Measurements from ENCODE around the gene SERTAD3. TPM values are rescaled to one million over a fixed set of nuclear protein-coding genes. Genes with fewer than 3 reads are reported as not detected.

Gene SERTAD3
- total and polyA plus RNA-seq, 10 of the 15 experiments (the other 5 are each of a cell fraction or from before 2014, with no cell fraction given) = 4.2 to 22.4 (median 13.7) TPM

DNA sequence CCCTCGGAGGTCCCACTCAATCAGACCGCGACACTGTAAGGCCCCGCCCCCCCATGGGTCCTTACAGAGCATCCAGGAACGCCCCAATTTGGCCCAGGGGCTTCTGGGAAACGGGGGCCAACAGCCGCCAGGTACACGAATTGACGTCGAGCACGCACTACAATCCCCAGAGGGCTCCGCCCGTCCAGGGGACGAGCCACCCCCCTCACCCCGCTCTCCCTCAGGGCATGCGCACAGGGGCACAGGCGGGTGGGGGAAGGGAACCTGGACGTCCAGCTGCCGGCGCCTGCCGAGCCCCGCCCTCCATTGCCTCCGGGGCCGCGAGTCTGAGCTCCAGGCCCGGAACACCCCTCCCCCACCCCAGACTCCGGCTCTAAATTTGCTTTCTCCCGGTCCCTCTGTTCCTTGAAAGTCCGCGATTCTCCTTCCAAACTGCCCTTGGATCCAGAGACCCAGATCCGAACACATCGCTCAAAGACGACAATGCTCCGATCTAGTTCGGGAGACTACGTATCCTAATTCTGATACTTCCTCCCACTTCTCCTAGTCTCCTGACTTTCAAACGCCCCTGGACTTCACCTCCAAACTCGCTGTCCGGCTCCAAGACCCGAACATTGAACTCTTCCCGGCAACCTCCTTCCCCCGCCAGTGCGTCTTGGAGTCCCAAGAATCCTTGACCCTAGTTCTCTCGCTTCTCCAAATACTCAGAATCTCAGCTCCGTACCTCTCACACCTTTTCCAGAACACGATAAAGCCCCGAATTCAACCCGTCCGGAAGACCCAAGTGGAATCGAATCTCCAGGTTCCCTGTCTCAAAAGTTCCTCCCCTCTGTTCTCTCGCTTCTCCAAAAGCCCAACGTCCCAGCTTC, 770 bp downstream of the SERTAD3 start (continued):
- TF ChIP-seq, protein P1, sequence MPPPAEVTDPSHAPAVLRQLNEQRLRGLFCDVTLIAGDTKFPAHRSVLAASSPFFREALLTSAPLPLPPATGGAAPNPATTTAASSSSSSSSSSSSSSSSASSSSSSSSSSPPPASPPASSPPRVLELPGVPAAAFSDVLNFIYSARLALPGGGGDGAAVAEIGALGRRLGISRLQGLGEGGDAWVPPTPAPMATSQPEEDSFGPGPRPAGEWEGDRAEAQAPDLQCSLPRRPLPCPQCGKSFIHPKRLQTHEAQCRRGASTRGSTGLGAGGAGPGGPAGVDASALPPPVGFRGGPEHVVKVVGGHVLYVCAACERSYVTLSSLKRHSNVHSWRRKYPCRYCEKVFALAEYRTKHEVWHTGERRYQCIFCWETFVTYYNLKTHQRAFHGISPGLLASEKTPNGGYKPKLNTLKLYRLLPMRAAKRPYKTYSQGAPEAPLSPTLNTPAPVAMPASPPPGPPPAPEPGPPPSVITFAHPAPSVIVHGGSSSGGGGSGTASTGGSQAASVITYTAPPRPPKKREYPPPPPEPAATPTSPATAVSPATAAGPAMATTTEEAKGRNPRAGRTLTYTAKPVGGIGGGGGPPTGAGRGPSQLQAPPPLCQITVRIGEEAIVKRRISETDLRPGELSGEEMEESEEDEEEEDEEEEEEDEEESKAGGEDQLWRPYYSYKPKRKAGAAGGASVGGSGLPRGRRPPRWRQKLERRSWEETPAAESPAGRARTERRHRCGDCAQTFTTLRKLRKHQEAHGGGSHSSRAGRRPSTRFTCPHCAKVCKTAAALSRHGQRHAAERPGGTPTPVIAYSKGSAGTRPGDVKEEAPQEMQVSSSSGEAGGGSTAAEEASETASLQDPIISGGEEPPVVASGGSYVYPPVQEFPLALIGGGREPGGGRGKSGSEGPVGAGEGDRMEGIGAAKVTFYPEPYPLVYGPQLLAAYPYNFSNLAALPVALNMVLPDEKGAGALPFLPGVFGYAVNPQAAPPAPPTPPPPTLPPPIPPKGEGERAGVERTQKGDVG (CRISPR knock-in tag; IDR thresholded peaks at IDR 0.05) = no peak
- TF ChIP-seq CBFB (IDR thresholded peaks at IDR 0.05; ENCODE audit: low read depth) = peak; percentile 27; the same call in 1 of the 2 replicates
- TF ChIP-seq NFIC (IDR thresholded peaks at IDR 0.05; ENCODE audit: low read depth, low read length) = no peak
- no peak for TF ChIP-seq KLF5 (IDR thresholded peaks at IDR 0.05; ENCODE audit: partially characterized antibody)
- no peak for TF ChIP-seq EED (IDR thresholded peaks at IDR 0.05; ENCODE audit: low read depth)
- TF ChIP-seq, protein P2, sequence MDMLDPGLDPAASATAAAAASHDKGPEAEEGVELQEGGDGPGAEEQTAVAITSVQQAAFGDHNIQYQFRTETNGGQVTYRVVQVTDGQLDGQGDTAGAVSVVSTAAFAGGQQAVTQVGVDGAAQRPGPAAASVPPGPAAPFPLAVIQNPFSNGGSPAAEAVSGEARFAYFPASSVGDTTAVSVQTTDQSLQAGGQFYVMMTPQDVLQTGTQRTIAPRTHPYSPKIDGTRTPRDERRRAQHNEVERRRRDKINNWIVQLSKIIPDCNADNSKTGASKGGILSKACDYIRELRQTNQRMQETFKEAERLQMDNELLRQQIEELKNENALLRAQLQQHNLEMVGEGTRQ (IDR thresholded peaks at IDR 0.05; ENCODE audit: borderline replicate concordance, low read depth, low read length) = no peak
- TF ChIP-seq MEF2A (IDR thresholded peaks at IDR 0.05; ENCODE audit: insufficient read depth, low read depth, low read length) = no peak
- TF ChIP-seq PML (IDR thresholded peaks at IDR 0.05; ENCODE audit: low read length) = no peak
- peak; percentile 23; the same call in 1 of the 2 replicates for TF ChIP-seq SIN3A (IDR thresholded peaks at IDR 0.05; ENCODE audit: low read depth, low read length)
- TF ChIP-seq BRCA1 (IDR thresholded peaks at IDR 0.05; ENCODE audit: low read depth, low read length) = no peak
- TF ChIP-seq KAT2A (conservative IDR thresholded peaks at IDR 0.05; ENCODE audit: control insufficient read depth, low read depth, low read length) = no peak
- no peak for TF ChIP-seq SUPT20H (IDR thresholded peaks at IDR 0.05; ENCODE audit: borderline replicate concordance, control insufficient read depth, low read depth, low read length)
- peak; percentile 77 for TF ChIP-seq NR2C1 (IDR thresholded peaks at IDR 0.05)
- TF ChIP-seq CHD1 (IDR thresholded peaks at IDR 0.05; ENCODE audit: low read depth, low read length) = no peak
- TF ChIP-seq, protein P3, sequence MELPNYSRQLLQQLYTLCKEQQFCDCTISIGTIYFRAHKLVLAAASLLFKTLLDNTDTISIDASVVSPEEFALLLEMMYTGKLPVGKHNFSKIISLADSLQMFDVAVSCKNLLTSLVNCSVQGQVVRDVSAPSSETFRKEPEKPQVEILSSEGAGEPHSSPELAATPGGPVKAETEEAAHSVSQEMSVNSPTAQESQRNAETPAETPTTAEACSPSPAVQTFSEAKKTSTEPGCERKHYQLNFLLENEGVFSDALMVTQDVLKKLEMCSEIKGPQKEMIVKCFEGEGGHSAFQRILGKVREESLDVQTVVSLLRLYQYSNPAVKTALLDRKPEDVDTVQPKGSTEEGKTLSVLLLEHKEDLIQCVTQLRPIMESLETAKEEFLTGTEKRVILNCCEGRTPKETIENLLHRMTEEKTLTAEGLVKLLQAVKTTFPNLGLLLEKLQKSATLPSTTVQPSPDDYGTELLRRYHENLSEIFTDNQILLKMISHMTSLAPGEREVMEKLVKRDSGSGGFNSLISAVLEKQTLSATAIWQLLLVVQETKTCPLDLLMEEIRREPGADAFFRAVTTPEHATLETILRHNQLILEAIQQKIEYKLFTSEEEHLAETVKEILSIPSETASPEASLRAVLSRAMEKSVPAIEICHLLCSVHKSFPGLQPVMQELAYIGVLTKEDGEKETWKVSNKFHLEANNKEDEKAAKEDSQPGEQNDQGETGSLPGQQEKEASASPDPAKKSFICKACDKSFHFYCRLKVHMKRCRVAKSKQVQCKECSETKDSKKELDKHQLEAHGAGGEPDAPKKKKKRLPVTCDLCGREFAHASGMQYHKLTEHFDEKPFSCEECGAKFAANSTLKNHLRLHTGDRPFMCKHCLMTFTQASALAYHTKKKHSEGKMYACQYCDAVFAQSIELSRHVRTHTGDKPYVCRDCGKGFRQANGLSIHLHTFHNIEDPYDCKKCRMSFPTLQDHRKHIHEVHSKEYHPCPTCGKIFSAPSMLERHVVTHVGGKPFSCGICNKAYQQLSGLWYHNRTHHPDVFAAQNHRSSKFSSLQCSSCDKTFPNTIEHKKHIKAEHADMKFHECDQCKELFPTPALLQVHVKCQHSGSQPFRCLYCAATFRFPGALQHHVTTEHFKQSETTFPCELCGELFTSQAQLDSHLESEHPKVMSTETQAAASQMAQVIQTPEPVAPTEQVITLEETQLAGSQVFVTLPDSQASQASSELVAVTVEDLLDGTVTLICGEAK (IDR thresholded peaks at IDR 0.05; ENCODE audit: borderline replicate concordance) = no peak; the same call in 1 of the 2 replicates
- TF ChIP-seq, protein P4, sequence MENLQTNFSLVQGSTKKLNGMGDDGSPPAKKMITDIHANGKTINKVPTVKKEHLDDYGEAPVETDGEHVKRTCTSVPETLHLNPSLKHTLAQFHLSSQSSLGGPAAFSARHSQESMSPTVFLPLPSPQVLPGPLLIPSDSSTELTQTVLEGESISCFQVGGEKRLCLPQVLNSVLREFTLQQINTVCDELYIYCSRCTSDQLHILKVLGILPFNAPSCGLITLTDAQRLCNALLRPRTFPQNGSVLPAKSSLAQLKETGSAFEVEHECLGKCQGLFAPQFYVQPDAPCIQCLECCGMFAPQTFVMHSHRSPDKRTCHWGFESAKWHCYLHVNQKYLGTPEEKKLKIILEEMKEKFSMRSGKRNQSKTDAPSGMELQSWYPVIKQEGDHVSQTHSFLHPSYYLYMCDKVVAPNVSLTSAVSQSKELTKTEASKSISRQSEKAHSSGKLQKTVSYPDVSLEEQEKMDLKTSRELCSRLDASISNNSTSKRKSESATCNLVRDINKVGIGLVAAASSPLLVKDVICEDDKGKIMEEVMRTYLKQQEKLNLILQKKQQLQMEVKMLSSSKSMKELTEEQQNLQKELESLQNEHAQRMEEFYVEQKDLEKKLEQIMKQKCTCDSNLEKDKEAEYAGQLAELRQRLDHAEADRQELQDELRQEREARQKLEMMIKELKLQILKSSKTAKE (IDR thresholded peaks at IDR 0.05; ENCODE audit: low read depth, poor library complexity, severe bottlenecking) = peak; percentile 19
- TF ChIP-seq WRNIP1 (IDR thresholded peaks at IDR 0.05; ENCODE audit: borderline replicate concordance, low read depth, low read length) = no peak
- TF ChIP-seq PAX5 (IDR thresholded peaks at IDR 0.05; ENCODE audit: borderline replicate concordance, low read depth, low read length) = peak; percentile 60; the same call in 1 of the 2 replicates
- TF ChIP-seq EGR1 (IDR thresholded peaks at IDR 0.05; ENCODE audit: borderline replicate concordance in 1 of 2, low read depth in 2 of 2, low read length in 2 of 2) = no peak

Data from GM12878 (cell line).